ENCODE data around the gene NOVA1.

NOVA1 gene

GRCh38 chr14:26554069-26554772, 43.6 kb downstream of the NOVA1 start:
- Histone ChIP-seq H3K4me3 (ENCODE audit: low read depth, low read length) (no peak overlapping the region), H3K4me1 (no peaks in the 10 kb centered on the region), H3K27me3 (ENCODE audit: control insufficient read depth, insufficient read depth, low read length) (no peaks in the 10 kb centered on the region), H3K36me3 (ENCODE audit: control insufficient read depth, insufficient read depth, low read length) (no peaks in the 10 kb centered on the region), H3K9ac (no peak overlapping the region), H2AFZ (no peak overlapping the region), H3K79me2 (no peaks in the 10 kb centered on the region), H3K4me2 (ENCODE audit: low read length) (no peak overlapping the region), H3K27ac (no peak overlapping the region), H3K9me3 (ENCODE audit: control insufficient read depth, low read length) (no peaks in the 10 kb centered on the region)
- TF ChIP-seq CTCF (IDR thresholded peaks at IDR 0.05) = no peak

- no peaks in the 10 kb centered on the region for H3K36me3 ChIP-seq (ENCODE audit: control insufficient read depth, insufficient read depth, low read length)
- H3K4me1 ChIP-seq = no peaks in the 10 kb centered on the region
- H3K27ac ChIP-seq = no peak overlapping the region
- H3K4me3 ChIP-seq (ENCODE audit: low read depth, low read length) = no peak overlapping the region
- H3K9ac ChIP-seq = no peak overlapping the region
- TF ChIP-seq CTCF (IDR thresholded peaks at IDR 0.05) = no peak
- H3K4me2 ChIP-seq (ENCODE audit: low read length) = no peak overlapping the region
- H2AFZ ChIP-seq = no peak overlapping the region
- H3K9me3 ChIP-seq (ENCODE audit: control insufficient read depth, low read length) = no peaks in the 10 kb centered on the region
- no peaks in the 10 kb centered on the region for H3K27me3 ChIP-seq (ENCODE audit: control insufficient read depth, insufficient read depth, low read length)
- no peaks in the 10 kb centered on the region for H3K79me2 ChIP-seq
These were observed 48.3 kb downstream of the NOVA1 start for GRCh38 chr14:26549571-26549970.

- H2AFZ ChIP-seq = no peak overlapping the region
- no peak overlapping the region for H3K27ac ChIP-seq
- no peaks in the 10 kb centered on the region for H3K4me1 ChIP-seq
- H3K9me3 ChIP-seq (ENCODE audit: control insufficient read depth, low read length) = no peaks in the 10 kb centered on the region
- no peak overlapping the region for H3K4me2 ChIP-seq (ENCODE audit: low read length)
- no peaks in the 10 kb centered on the region for H3K79me2 ChIP-seq
- no peaks in the 10 kb centered on the region for H3K27me3 ChIP-seq (ENCODE audit: control insufficient read depth, insufficient read depth, low read length)
- no peaks in the 10 kb centered on the region for H3K36me3 ChIP-seq (ENCODE audit: control insufficient read depth, insufficient read depth, low read length)
- H3K9ac ChIP-seq = no peak overlapping the region
- no peak overlapping the region for H3K4me3 ChIP-seq (ENCODE audit: low read depth, low read length)
- TF ChIP-seq CTCF (IDR thresholded peaks at IDR 0.05) = no peak
These were observed 49.4 kb downstream of the NOVA1 start for GRCh38 chr14:26548406-26548805.

- H3K4me2 ChIP-seq (ENCODE audit: low read length) = no peak overlapping the region
- no peaks in the 10 kb centered on the region for H3K36me3 ChIP-seq (ENCODE audit: control insufficient read depth, insufficient read depth, low read length)
- no peaks in the 10 kb centered on the region for H3K9me3 ChIP-seq (ENCODE audit: control insufficient read depth, low read length)
- no peaks in the 10 kb centered on the region for H3K79me2 ChIP-seq
- no peak overlapping the region for H3K27ac ChIP-seq
- H3K4me1 ChIP-seq = no peaks in the 10 kb centered on the region
- no peak overlapping the region for H2AFZ ChIP-seq
- no peak overlapping the region for H3K9ac ChIP-seq
- H3K4me3 ChIP-seq (ENCODE audit: low read depth, low read length) = no peak overlapping the region
- H3K27me3 ChIP-seq (ENCODE audit: control insufficient read depth, insufficient read depth, low read length) = no peaks in the 10 kb centered on the region
- TF ChIP-seq CTCF (IDR thresholded peaks at IDR 0.05) = no peak
These were observed 59.7 kb downstream of the NOVA1 start for GRCh38 chr14:26538176-26538575.

- H3K4me2 ChIP-seq (ENCODE audit: low read length) = no peak overlapping the region
- H3K4me1 ChIP-seq = no peaks in the 10 kb centered on the region
- no peaks in the 10 kb centered on the region for H3K27me3 ChIP-seq (ENCODE audit: control insufficient read depth, insufficient read depth, low read length)
- H3K79me2 ChIP-seq = no peaks in the 10 kb centered on the region
- H3K9ac ChIP-seq = no peak overlapping the region
- no peaks in the 10 kb centered on the region for H3K36me3 ChIP-seq (ENCODE audit: control insufficient read depth, insufficient read depth, low read length)
- H3K4me3 ChIP-seq (ENCODE audit: low read depth, low read length) = no peak overlapping the region
- no peak overlapping the region for H3K27ac ChIP-seq
- TF ChIP-seq CTCF (IDR thresholded peaks at IDR 0.05) = no peak
- no peaks in the 10 kb centered on the region for H3K9me3 ChIP-seq (ENCODE audit: control insufficient read depth, low read length)
- H2AFZ ChIP-seq = no peak overlapping the region
These were observed 65.9 kb downstream of the NOVA1 start for GRCh38 chr14:26531894-26532293.

All from parathyroid adenoma (tissue), 2 donors.